Measurements from ENCODE around the gene USP6NL.
A peak's percentile ranks its signal among the peaks of the same experiment; 100 is the strongest.
"Not testable (repeated sequence)": the region's sequence is repeated elsewhere in the genome, so short reads cannot be mapped to it uniquely, and the experiment has no call there.

USP6NL gene

GRCh38 chr10:11515596-11516430 lies 95.6 kb downstream of the USP6NL start:
- DNase-seq (ENCODE audit: low spot score), result peak; percentile 85

DNA sequence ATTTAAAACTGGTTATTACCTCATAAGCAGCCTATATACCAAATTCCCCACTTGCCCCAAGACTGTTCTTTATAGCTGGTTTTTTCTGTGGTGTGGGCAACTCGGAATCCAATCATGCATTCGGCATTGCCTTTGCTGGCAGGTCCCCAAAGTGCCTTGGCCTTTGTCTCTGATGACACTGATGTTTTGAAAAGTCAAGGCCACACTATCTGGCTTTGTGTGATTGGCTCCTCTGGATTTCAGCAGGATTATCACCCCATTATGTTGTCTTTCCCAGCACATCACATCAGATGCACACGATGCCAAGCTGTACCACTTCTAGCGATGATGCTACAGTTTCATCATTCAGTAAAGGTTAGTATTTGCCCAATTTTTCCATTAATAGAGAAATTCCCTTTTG lies 97.7 kb downstream of the USP6NL start:
- DNase-seq (ENCODE audit: low spot score), result no peak

GRCh38 chr10:11512596-11512995 lies 98.9 kb downstream of the USP6NL start:
- DNase-seq (ENCODE audit: low spot score), result no peak

GRCh38 chr10:11511321-11511720 lies 100.1 kb downstream of the USP6NL start:
- no peak for DNase-seq (ENCODE audit: low spot score)

GRCh38 chr10:11510736-11511135 lies 100.7 kb downstream of the USP6NL start:
- DNase-seq (ENCODE audit: low spot score), result no peak

DNA sequence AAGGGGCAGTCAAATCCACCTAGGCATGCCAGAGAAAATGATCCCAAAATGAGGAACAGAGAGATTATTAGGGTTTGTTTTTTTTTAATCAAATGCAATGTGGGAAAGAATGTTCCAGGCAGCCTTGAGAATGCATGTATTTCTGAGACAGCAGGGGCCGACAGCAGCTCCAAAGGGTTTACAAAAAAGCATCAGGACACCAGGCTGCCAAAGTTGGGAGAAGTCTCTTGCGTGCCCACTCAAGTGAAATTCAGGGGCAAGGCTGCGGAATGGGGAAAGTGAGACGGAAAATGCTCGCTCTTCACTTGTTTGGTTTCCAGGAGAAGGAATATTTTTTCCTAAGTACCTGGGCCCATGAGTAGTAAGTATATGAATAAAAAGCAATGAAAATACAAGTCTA lies 101.2 kb downstream of the USP6NL start:
- no peak for DNase-seq (ENCODE audit: low spot score)

DNA sequence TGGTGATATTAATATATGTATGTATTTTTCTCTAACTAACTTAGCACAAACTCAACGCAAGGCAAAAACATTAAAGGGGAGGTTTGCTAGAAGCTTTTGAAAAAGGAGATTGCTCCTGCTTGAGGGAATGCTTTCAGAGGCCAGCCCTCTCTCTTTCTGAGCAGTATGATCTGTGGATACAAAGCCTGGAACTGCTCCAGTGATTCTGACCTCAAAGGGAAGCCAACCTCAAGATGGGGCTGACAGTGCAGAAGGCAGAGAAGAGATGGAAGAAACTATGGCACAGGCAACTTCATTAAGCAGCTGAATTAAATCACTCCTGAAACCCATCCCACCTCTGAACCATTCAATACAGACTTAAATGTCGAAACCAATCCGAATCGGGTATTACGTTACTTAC lies 102.4 kb downstream of the USP6NL start:
- DNase-seq (ENCODE audit: low spot score), result no peak

- no peak for DNase-seq (ENCODE audit: low spot score)
Measured at GRCh38 chr10:11506247-11506789, 105.1 kb downstream of the USP6NL start.

GRCh38 chr10:11505639-11506038 lies 105.8 kb downstream of the USP6NL start:
- DNase-seq (ENCODE audit: low spot score), result peak; percentile 25

DNA sequence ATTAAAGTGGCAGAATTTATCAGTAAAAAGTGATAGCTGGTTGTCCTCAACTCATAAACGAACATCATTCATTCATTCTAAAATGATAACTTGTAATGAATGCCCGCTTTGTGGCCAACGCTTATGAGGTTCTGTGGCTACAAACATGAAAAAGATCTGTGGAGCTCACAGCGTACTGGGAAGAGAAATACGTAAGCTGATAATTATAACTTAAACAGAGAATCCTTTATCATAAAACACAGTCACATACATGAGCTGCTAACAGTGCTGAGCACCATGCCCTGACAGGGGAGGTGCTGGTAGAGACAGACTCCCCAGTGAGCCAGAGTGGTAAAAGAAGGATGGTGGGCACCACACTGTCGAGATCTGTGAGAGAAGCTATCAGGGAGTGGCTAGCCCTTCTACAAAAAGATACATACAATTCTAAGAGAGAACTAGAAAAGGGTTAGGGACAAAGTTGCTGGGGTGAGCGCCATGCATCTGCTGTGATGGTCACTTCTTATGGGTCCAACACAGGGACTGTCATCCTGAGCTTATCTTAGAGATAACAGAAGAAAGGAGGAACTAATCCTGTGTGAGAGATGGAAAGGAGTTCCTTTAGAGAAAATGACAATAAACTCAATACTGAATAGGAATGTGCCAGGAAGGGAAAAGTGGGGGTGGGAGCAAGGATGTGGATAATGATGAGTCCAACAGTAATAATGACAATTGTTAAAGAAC lies 106.7 kb downstream of the USP6NL start:
- DNase-seq (ENCODE audit: low spot score), result no peak

DNA sequence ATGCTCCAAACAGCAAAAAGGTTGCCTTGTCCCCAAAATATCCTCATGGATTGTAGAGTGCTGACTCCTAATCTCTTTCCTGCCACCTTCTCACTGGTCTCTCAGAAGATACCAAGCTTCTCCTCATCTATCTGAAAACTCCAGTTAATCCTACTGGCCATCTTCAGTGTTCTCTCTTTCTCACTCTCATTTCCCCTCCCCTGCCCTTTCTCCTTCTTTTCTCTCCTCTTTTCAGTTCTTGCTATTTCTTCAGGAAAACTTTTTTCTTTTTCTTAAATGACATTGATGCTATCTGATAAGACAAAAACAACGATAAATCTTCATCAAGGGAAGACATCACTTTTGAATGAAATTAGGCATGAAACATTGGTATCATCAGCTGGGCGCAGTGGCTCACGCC lies 109.8 kb downstream of the USP6NL start:
- DNase-seq (ENCODE audit: low spot score), result no peak

DNA sequence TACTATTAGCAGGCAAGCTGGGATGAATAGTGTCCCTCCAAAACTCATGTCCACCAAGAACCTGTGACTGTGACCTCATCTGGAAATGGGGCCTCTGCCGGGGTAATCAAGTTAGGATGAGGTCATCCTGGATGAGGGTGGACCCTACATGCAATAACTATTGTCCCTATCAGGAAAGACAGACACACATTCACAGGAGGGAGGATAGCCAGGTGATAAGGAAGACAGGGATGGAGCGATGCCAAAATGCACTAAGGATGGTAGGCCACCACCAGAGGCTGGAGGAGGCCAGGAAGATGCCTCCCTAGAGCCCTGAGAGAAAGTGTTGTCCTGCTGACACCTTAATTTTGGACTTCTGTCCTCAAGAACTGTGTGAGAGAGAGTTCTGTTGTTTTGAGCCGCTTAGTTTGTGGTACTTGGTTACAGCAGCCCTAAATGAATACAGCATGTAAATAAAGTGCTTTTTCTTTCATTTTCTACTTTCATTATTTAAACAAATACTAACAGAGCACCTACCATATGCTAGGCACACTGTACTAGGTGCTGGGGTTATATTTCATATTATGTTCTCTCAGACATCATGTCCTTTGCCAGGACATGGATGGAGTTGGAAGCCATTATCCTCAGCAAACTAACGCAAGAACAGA lies 111.9 kb downstream of the USP6NL start:
- no peak for DNase-seq (ENCODE audit: low spot score)

- DNase-seq (ENCODE audit: low spot score), result no peak
Measured at GRCh38 chr10:11498399-11498798, 113.1 kb downstream of the USP6NL start.

DNA sequence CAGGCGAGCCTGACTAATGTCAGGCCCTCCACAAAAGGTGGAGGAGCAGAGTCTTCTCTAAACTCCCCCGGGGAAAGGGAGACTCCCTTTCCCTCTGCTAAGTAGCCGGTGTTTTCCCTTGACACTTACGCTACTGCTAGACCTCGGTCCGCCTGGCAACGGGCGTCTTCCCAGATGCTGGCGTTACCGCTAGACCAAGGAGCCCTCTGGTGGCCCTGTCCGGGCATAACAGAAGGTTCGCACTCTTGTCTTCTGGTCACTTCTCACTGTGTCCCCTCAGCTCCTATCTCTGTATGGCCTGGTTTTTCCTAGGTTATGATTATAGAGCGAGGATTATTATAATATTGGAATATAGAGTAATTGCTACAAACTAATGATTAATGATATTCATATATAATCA lies 116.5 kb downstream of the USP6NL start:
- not testable (repeated sequence) for DNase-seq (ENCODE audit: low spot score)

GRCh38 chr10:11493646-11494045 lies 117.8 kb downstream of the USP6NL start:
- DNase-seq (ENCODE audit: low spot score), result no peak

DNA sequence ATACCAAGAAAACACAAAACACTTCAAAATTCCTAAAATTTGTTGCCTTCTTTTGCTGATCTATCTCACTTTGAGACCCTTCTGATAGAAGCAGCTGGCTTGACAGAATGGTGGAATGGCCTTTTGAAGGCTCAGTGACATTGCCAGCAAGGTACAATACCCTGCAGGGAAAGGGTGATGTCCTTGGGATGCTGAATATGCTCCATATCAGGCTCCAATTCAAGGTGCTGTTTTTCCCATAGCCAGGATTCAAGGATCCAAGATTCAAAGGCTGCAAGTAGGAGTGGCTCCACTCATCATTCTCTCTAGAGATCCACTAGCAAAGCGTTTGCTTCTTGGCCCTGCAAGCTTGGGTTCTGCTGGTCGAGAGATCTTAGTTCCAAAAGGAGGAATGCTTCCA lies 120.4 kb downstream of the USP6NL start:
- DNase-seq (ENCODE audit: low spot score), result no peak

DNA sequence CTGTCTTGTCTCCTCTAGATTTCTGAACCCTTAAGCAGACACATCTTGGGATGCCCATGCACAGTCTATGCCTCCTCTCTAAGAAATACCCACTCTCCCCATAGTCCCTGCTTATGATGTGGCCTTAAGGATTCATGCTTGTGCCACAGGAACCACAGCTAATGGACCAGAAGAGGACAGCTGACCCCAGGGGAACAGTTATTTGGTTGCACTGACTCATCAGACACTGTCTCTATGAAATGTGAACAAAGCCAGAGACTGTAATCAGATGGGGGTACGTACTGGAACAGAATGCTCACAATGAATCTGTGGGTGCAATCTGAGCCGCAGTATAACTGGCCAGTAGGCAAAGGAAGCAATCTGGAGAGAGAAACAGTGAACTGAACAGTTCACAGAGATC lies 121.9 kb downstream of the USP6NL start:
- no peak for DNase-seq (ENCODE audit: low spot score)

GRCh38 chr10:11488126-11488525 lies 123.3 kb downstream of the USP6NL start:
- DNase-seq (ENCODE audit: low spot score), result no peak

DNA sequence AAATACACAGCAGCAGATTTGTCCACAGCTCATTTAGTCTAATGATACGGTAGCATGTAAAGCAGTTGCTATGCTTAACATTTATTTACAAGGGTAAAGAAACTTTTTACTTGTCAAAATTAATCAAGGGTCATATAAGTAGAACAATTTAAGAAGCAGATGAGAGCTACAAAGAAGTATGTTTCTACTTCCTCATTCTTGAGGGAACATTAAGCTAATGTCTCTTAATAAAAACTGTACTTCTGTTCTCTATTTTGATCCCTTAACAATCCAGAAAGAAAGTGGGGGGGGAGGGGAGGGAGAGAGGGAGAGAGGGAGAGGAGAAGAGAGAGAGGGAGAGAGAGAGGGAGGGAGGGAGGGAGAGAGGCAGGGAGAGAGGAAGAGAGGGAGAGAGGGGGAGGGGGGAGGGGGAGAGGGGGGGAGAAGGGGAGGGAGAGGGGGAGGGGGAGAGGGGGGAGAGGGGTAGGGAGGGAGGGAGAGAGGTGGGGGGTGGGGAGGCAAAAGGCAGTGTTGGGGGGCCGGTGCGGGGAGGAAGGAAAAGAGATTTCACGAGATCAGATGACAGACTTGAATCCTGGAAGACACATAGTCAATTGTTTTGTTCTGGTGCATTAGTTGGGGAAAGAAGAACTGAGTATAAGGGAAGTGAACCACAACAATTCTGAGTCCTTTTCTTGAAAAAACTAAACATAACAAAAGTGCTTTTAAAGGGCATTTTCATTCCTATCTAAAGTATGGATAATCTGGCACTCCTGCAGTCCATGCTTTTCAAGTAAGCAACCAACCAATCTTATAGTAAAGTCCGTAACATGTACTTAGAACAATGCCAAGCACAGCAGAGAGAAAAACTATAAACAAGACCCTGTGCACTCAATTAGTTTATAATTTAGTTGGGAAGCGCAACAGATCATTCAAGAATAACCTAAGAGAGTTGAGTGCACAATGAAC lies 128.0 kb downstream of the USP6NL start:
- no peak for DNase-seq (ENCODE audit: low spot score)

- DNase-seq (ENCODE audit: low spot score), result no peak
Measured at GRCh38 chr10:11482306-11482705, 129.1 kb downstream of the USP6NL start.

- no peak for DNase-seq (ENCODE audit: low spot score)
Measured at GRCh38 chr10:11480687-11481086, 130.8 kb downstream of the USP6NL start.

GRCh38 chr10:11479300-11479699 lies 132.2 kb downstream of the USP6NL start:
- no peak for DNase-seq (ENCODE audit: low spot score)
